HUDEP-2 (cell line): ENCODE results near the gene DYNLT5.
"Not testable (repeated sequence)": the region's sequence is repeated elsewhere in the genome, so short reads cannot be mapped to it uniquely, and the experiment has no call there.

Experiments used
- DNase-seq, 76 experiments: peaks; one replicate each; lab custom pipeline; 2025; ENCODE audit not compliant: unreplicated experiment in 76 of 76; lab: John Stamatoyannopoulos, UW

Gene DYNLT5

DNA sequence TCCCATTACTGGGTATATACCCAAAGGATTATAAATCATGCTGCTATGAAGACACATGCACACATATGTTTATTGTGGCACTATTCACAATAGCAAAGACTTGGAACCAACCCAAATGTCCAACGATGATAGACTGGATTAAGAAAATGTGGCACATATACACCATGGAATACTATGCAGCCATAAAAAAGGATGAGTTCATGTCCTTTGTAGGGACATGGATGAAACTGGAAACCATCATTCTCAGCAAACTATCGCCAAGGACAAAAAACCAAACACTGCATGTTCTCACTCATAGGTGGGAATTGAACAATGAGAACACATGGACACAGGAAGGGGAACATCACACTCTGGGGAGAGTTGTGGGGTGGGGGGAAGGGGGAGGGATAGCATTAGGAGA is 33.5 kb downstream of the DYNLT5 start:
- not testable (repeated sequence) for DNase-seq

GRCh38 chr1:66787641-66788040 is 35.4 kb downstream of the DYNLT5 start:
- no peak for DNase-seq

DNA sequence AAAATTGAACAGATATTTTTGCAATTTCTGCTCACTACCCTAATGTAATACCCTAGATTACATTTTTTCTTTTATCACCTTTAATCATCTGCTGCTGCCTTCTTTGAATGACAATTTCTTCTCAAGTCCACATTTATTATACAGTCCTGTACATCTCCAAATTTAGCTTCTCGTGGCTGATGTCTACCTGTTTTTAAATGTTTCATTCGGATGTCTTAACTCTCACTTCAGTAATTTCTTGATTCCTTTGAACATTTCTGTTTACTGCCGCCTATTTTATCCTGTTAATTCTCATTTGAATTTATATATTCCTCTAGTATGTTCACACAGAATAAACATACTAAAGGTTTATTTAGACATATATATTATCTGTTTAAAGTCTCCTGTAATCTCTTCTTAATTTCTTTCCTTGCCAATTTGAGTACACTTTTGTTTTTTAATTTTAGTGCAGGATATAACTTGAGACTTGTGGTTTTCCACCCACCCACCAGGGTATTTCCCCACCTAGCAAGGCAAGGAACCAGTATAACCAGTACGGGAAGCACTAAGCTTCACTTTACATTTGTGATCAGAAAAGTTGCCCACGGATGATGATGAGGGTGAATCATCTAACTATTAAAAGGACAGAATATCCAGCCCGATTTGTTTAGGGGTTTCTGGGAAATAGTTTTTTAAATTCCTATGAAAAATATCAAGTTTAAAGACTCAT is 36.1 kb downstream of the DYNLT5 start:
- no peak for DNase-seq

- no peak for DNase-seq
These were observed 39.7 kb downstream of the DYNLT5 start for GRCh38 chr1:66791621-66792610.

GRCh38 chr1:66795839-66796238 is 43.6 kb downstream of the DYNLT5 start:
- DNase-seq, result not testable (repeated sequence)

DNA sequence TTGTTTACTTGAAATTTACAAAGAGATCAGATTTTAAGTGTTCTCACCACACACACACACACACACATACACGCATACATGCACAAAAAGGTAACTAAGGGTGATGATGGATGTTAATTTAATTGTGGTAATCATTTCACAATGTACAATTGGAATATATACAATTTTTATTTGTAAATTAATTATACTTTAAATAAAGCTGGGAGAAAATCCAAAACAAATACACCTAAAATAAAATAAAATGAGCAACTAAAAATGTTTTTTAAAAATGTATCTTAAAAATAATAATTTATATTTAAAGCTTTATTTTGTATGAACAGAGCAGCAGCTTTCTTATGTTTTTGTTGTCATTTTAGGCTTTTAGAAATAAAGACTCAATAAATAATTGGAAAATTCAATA is 57.0 kb downstream of the DYNLT5 start:
- DNase-seq, result no peak

DNA sequence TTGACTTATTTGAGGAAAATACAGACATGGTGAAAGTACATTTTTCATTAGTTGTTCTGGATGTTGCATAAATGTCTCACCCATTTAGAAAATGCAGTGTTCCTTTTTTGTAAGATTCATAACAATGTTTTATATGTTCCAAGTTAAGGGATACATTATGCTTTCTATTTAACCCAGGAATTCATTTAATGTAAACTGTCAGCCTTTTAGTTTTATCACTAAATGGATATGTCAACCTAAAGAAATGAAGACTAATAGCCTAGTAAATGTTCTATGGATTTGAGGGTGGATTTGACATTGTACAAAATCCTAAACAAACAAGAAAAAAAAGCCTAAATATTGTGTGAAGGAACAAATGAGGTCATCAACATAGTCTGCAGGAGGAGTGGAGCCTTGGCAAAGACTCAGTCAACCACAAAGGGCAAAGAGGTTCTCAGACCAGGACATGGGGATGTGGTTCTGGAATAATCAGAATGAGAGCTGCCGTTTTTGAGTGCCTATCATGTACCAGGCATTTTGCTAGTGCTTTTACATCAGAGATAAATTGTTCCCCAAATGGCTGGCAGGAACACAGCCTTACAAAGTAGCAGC is 57.6 kb downstream of the DYNLT5 start:
- DNase-seq, result no peak

DNA sequence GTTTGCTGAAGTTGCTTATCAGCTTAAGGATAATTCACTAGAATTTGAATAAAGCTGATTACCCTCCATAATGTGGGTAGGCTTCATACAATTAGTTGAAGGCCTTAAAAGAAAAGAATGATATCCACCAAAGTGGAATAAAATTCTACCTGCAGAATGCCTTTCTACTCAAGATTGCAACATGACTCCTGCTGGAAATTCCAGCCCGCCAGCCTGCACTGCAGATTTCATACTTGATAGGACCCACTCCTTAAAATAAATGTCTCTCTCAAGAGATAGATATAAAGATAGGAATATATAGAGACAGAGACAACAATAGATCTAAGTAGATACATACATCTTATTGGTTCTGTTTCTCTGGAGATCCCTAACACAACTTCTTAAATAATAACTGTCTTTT is 72.5 kb downstream of the DYNLT5 start:
- DNase-seq, result no peak
